Smooth muscle cell (in vitro differentiated cells): Measurements from ENCODE around the gene C1orf210. TPM values are rescaled to one million over a fixed set of nuclear protein-coding genes. Genes with fewer than 3 reads are reported as not detected.

Experiments
- DNase-seq: peaks from one replicate; lab custom pipeline; 2025; ENCODE audit not compliant: unreplicated experiment; lab: John Stamatoyannopoulos, UW
- H2AFZ ChIP-seq: fragments of 200-600 bp; sonication (generic); 2 replicates; pipeline ENCODE4 v1.6.0; 2016; ENCODE audit warnings: antibody characterized with exemption, low read depth, mild to moderate bottlenecking
- H3F3A ChIP-seq: fragments of 200-600 bp; sonication (generic); 2 replicates; pipeline ENCODE4 v1.6.0; 2017; ENCODE audit warnings: antibody characterized with exemption, low read depth
- H3K27ac ChIP-seq: fragments of 200-600 bp; sonication (generic); 2 replicates; pipeline ENCODE4 v1.5.1; 2016; ENCODE audit warnings: low read depth, mild to moderate bottlenecking
- H3K27me3 ChIP-seq: fragments of 200-600 bp; sonication (generic); 2 replicates; pipeline ENCODE4 v1.6.1; 2016; ENCODE audit warnings: low read depth, mild to moderate bottlenecking
- H3K36me3 ChIP-seq: fragments of 200-600 bp; sonication (generic); 2 replicates; pipeline ENCODE4 v1.5.1; 2016; ENCODE audit warnings: low read depth
- H3K4me1 ChIP-seq: fragments of 200-600 bp; sonication (generic); 2 replicates; pipeline ENCODE4 v1.5.1; 2016; ENCODE audit warnings: low read depth
- H3K4me2 ChIP-seq: fragments of 200-600 bp; sonication (generic); 2 replicates; pipeline ENCODE4 v1.6.0; 2016; ENCODE audit warnings: mild to moderate bottlenecking
- H3K4me3 ChIP-seq: fragments of 200-600 bp; sonication (generic); 2 replicates; pipeline ENCODE4 v1.5.1; 2016; ENCODE audit warnings: mild to moderate bottlenecking
- H3K79me2 ChIP-seq: fragments of 200-600 bp; sonication (generic); 2 replicates; pipeline ENCODE4 v1.6.0; 2016; ENCODE audit warnings: low read depth, mild to moderate bottlenecking
- H3K9ac ChIP-seq: fragments of 200-600 bp; sonication (generic); 2 replicates; pipeline ENCODE4 v1.6.0; 2016; ENCODE audit warnings: low read depth
- H3K9me3 ChIP-seq: fragments of 200-600 bp; sonication (generic); replicated peaks from 2 replicates; pipeline ENCODE4 v1.5.1; 2016; ENCODE audit warnings: low read depth
- H4K20me1 ChIP-seq: fragments of 200-600 bp; sonication (generic); 2 replicates; pipeline ENCODE4 v1.6.0; 2016; ENCODE audit warnings: low read depth
- CTCF ChIP-seq: fragments of 200-600 bp; sonication (generic); IDR thresholded peaks from 2 replicates; pipeline ENCODE4 v1.5.1; 2017; ENCODE audit warnings: borderline replicate concordance, mild to moderate bottlenecking, antibody characterized with exemption; ENCODE audit not compliant: insufficient read depth, poor library complexity, severe bottlenecking
- WGBS: methylation state at CpG from one replicate; pipeline ENCODE4 v1.1.7; 2016; ENCODE audit warnings: low lambda C conversion rate; 5-methylcytosine and 5-hydroxymethylcytosine counted together
- polyA plus RNA-seq: library from polyadenylated mRNA; unstranded; fragments of >200 nt; fragmentation: Nextera tagmentation; extraction: Ambion mirVana; gene quantifications from 2 replicates; pipeline ENCODE4 v1.2.1, GENCODE V29; 2016
- total RNA-seq: library from RNA; depleted of rRNA; stranded (reverse); fragments of >200 nt; gene quantifications from 2 replicates; pipeline ENCODE4 v1.2.3, GENCODE V29; 2014

The C1orf210 gene
- total and polyA plus RNA-seq, 2 experiments from 2014 or later: 0.72 to 1.2 TPM

GRCh38 chr1:43234267-43234666 lies 51.1 kb downstream of the C1orf210 start:
- Histone ChIP-seq H3K4me1 (peaks cover 8% of the 10 kb centered on the region), H3K79me2 (no peaks in the 10 kb centered on the region), H3K9ac (no peak overlapping the region), H3K36me3 (no peaks in the 10 kb centered on the region), H4K20me1 (no peaks in the 10 kb centered on the region), H3K27me3 (no peaks in the 10 kb centered on the region), H3F3A (peaks cover 5% of the 10 kb centered on the region), H3K4me3 (no peak overlapping the region), H3K4me2 (no peak overlapping the region), H3K9me3 (no peaks in the 10 kb centered on the region), H2AFZ (no peak overlapping the region), H3K27ac (no peak overlapping the region)
- WGBS: 94% methylated on average over 17 of the region's 17 CpGs
- no peak for DNase-seq
- no peak for TF ChIP-seq CTCF

GRCh38 chr1:43233631-43234030 lies 51.8 kb downstream of the C1orf210 start:
- no peak overlapping the region for H2AFZ ChIP-seq
- H3K4me3 ChIP-seq: no peak overlapping the region
- DNase-seq: no peak
- no peak overlapping the region for H3K9ac ChIP-seq
- no peak overlapping the region for H3K4me2 ChIP-seq
- no peaks in the 10 kb centered on the region for H4K20me1 ChIP-seq
- no peaks in the 10 kb centered on the region for H3K27me3 ChIP-seq
- no peak overlapping the region for H3K27ac ChIP-seq
- peaks cover 5% of the 10 kb centered on the region for H3F3A ChIP-seq
- peaks cover 8% of the 10 kb centered on the region for H3K4me1 ChIP-seq
- no peaks in the 10 kb centered on the region for H3K9me3 ChIP-seq
- no peak for TF ChIP-seq CTCF
- H3K36me3 ChIP-seq: no peaks in the 10 kb centered on the region
- H3K79me2 ChIP-seq: no peaks in the 10 kb centered on the region
- WGBS: 91% methylated on average over 5 of the region's 5 CpGs

- Histone ChIP-seq H3K4me2 (peak overlapping the region; percentile 58), H3K9me3 (no peaks in the 10 kb centered on the region), H2AFZ (peak overlapping the region; percentile 45), H3K27ac (no peak overlapping the region), H3K4me3 (no peak overlapping the region), H3K4me1 (peaks cover 8% of the 10 kb centered on the region), H3K27me3 (no peaks in the 10 kb centered on the region), H3K79me2 (no peaks in the 10 kb centered on the region), H3K9ac (no peak overlapping the region), H4K20me1 (no peaks in the 10 kb centered on the region), H3F3A (peaks cover 5% of the 10 kb centered on the region), H3K36me3 (no peaks in the 10 kb centered on the region)
- TF ChIP-seq CTCF: no peak
- 89% methylated on average over 4 of the region's 4 CpGs for WGBS
- no peak for DNase-seq
These were observed 52.9 kb downstream of the C1orf210 start for GRCh38 chr1:43232482-43232881.

- 32% methylated on average over 4 of the region's 4 CpGs for WGBS
- no peaks in the 10 kb centered on the region for H3K36me3 ChIP-seq
- peaks cover 5% of the 10 kb centered on the region for H3F3A ChIP-seq
- peaks cover 8% of the 10 kb centered on the region for H3K4me1 ChIP-seq
- H3K9me3 ChIP-seq: no peaks in the 10 kb centered on the region
- no peak overlapping the region for H3K9ac ChIP-seq
- no peaks in the 10 kb centered on the region for H3K27me3 ChIP-seq
- no peaks in the 10 kb centered on the region for H4K20me1 ChIP-seq
- H3K27ac ChIP-seq: no peak overlapping the region
- no peak for TF ChIP-seq CTCF
- H3K4me3 ChIP-seq: no peak overlapping the region
- H2AFZ ChIP-seq: peak overlapping the region; percentile 68
- no peak for DNase-seq
- H3K4me2 ChIP-seq: peak overlapping the region; percentile 58
- no peaks in the 10 kb centered on the region for H3K79me2 ChIP-seq
These were observed 53.3 kb downstream of the C1orf210 start for GRCh38 chr1:43232074-43232473.

Other genes with a start within 250 kb of the C1orf210 start
- gene EBNA1BP2, start 113.3 kb downstream of the C1orf210 start, total RNA-seq: 51.8 and 52.0 TPM in 2 replicates
- 85.9 and 102 TPM in 2 replicates for gene EBNA1BP2, start 113.3 kb downstream of the C1orf210 start, polyA plus RNA-seq
- gene CFAP57, start 113.3 kb downstream of the C1orf210 start, total RNA-seq: 0.13 TPM in 1 of 2 replicates, not detected in the other
- 0.22 and 0.79 TPM in 2 replicates for gene CFAP57, start 113.3 kb downstream of the C1orf210 start, polyA plus RNA-seq
- 2.8 and 4.2 TPM in 2 replicates for gene TMEM125, start 15.6 kb downstream of the C1orf210 start, total RNA-seq
- gene TMEM125, start 15.6 kb downstream of the C1orf210 start, polyA plus RNA-seq: 1.4 and 3.3 TPM in 2 replicates
- 0.18 and 1.1 TPM in 2 replicates for gene TIE1, start 15.4 kb upstream of the C1orf210 start, total RNA-seq
- gene TIE1, start 15.4 kb upstream of the C1orf210 start, polyA plus RNA-seq: 0.73 and 0.91 TPM in 2 replicates
- not detected in 2 replicates for gene MPL, start 52.2 kb upstream of the C1orf210 start, total RNA-seq
- not detected in 2 replicates for gene MPL, start 52.2 kb upstream of the C1orf210 start, polyA plus RNA-seq
- 7.8 and 17.4 TPM in 2 replicates for gene CDC20, start 73.4 kb upstream of the C1orf210 start, total RNA-seq
- 17.2 and 18.7 TPM in 2 replicates for gene CDC20, start 73.4 kb upstream of the C1orf210 start, polyA plus RNA-seq
- gene ELOVL1, start 82.4 kb upstream of the C1orf210 start, total RNA-seq: 57.0 and 109 TPM in 2 replicates
- 101 and 104 TPM in 2 replicates for gene ELOVL1, start 82.4 kb upstream of the C1orf210 start, polyA plus RNA-seq
- gene MED8, start 104.2 kb upstream of the C1orf210 start, total RNA-seq: 61.4 and 75.2 TPM in 2 replicates
- 76.3 and 77.4 TPM in 2 replicates for gene MED8, start 104.2 kb upstream of the C1orf210 start, polyA plus RNA-seq
- 12.3 and 20.8 TPM in 2 replicates for gene SZT2, start 104.3 kb upstream of the C1orf210 start, total RNA-seq
- 9.0 and 13.6 TPM in 2 replicates for gene SZT2, start 104.3 kb upstream of the C1orf210 start, polyA plus RNA-seq
- gene HYI, start 168.3 kb upstream of the C1orf210 start, total RNA-seq: 13.8 and 19.8 TPM in 2 replicates
- 15.4 and 19.5 TPM in 2 replicates for gene HYI, start 168.3 kb upstream of the C1orf210 start, polyA plus RNA-seq
- gene PTPRF, start 245.3 kb upstream of the C1orf210 start, total RNA-seq: 51.5 and 71.0 TPM in 2 replicates
- 39.9 and 69.9 TPM in 2 replicates for gene PTPRF, start 245.3 kb upstream of the C1orf210 start, polyA plus RNA-seq